ENCODE measurements around the gene NINL. TPM values are rescaled to one million over a fixed set of nuclear protein-coding genes. Genes with fewer than 3 reads are reported as not detected.

The NINL gene
- total RNA-seq, 4 donors from 2014 or later: 2.5 to 11.6 (median 4.7) TPM

DNA sequence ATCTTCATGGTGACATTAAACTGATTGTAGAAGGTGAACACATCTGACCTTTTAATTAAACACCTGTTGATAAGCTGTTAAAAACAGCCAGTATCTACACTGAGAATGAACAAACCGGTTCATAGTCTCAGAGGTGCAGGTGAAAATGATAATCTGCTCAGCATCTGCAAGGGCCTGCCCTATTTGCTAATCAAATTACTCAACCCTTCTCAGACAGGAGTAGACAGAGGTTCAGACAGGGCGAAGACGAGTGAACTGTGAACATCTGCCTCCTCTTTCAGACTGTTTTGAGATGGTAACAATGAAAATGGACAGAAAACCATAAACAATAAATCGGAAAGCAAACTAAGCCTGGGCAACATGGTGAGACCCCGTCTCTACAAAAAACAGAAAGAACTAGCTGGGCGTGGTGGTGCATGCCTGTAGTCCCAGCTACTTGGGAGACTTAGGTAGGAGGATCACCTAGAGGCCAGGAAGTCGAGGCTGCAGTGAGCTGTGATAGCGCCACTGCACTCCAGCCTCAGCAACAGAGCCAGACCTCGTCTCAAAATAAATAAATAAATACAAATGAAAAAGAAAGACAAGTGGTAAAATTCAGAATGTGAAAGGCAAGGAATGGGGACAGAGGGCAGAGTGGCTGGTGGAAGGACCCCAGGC, 55.9 kb downstream of the NINL start:
- DNase-seq: no peak
- TF ChIP-seq, protein P1, sequence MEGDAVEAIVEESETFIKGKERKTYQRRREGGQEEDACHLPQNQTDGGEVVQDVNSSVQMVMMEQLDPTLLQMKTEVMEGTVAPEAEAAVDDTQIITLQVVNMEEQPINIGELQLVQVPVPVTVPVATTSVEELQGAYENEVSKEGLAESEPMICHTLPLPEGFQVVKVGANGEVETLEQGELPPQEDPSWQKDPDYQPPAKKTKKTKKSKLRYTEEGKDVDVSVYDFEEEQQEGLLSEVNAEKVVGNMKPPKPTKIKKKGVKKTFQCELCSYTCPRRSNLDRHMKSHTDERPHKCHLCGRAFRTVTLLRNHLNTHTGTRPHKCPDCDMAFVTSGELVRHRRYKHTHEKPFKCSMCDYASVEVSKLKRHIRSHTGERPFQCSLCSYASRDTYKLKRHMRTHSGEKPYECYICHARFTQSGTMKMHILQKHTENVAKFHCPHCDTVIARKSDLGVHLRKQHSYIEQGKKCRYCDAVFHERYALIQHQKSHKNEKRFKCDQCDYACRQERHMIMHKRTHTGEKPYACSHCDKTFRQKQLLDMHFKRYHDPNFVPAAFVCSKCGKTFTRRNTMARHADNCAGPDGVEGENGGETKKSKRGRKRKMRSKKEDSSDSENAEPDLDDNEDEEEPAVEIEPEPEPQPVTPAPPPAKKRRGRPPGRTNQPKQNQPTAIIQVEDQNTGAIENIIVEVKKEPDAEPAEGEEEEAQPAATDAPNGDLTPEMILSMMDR (IDR thresholded peaks at IDR 0.05): no peak
- no peak for TF ChIP-seq POLR2A (IDR thresholded peaks at IDR 0.05)
- intact Hi-C loops (cut with DNase I): no loop called here
- WGBS, 2 donors: 81 to 82% methylated on average over 9 of the region's 9 CpGs
- no peak overlapping the region for H3K27ac ChIP-seq
- H3K9me3 ChIP-seq: no peaks in the 10 kb centered on the region
- H3K4me1 ChIP-seq: peaks cover 0 to 25% (median 0%) of the 10 kb centered on the region in 3 donors
- H3K36me3 ChIP-seq: peaks cover 0 to 7% (median 0%) of the 10 kb centered on the region in 3 donors
- no peaks in the 10 kb centered on the region for H3K27me3 ChIP-seq
- no peak overlapping the region for H3K4me3 ChIP-seq

DNA sequence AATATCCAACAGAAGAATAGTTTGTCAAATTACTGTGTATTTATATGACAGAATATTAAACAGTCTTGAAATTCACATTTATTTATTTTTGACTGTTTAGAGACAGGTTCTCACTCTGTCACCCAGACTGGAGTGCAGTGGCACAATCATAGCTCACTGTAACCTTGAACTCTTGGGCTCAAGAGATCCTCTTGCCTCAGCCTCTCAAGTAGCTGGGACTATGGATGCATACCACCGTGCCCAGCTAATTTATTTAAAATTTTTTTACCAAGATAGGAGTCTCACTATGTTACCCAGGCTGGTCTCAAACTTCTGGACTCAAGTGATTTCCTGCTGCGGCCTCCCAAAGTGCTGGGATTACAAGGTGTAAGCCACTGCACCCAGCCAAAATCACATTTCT, 57.4 kb downstream of the NINL start:
- Histone ChIP-seq H3K36me3 (peaks cover 0 to 21% (median 0%) of the 10 kb centered on the region in 3 donors), H3K27me3 (no peaks in the 10 kb centered on the region), H3K4me3 (no peak overlapping the region), H3K27ac (no peak overlapping the region), H3K4me1 (peaks cover 0 to 14% (median 0%) of the 10 kb centered on the region in 3 donors), H3K9me3 (no peaks in the 10 kb centered on the region)
- TF ChIP-seq POLR2A (IDR thresholded peaks at IDR 0.05): no peak
- TF ChIP-seq, protein P1 (IDR thresholded peaks at IDR 0.05): no peak
- no peak for DNase-seq
- intact Hi-C loops (cut with DNase I): no loop called here
- 81 to 89% methylated on average over 2 of the region's 2 CpGs for WGBS, 2 donors

DNA sequence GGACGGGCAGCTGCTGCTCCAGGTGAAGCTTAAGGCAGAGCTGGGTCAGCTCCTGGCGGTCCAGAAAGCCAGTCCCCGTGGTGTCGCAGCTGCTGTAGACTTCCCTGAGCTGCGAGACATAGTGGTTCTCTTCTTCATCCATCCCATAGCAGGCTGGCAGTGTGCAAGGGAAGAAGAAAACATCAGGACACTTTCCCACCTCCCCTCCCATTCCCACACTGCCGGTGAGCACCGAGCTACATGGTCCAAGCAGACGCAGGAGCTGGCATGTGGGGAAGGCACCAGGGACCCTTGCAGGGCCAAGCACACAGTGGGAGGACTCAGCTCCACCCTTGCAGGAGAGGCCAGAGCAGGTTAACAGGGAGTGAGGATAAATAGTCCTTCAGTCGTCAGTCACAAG, 58.9 kb downstream of the NINL start:
- Histone ChIP-seq H3K27me3 (no peaks in the 10 kb centered on the region), H3K36me3 (peaks cover 0 to 27% (median 0%) of the 10 kb centered on the region in 3 donors), H3K27ac (peak overlapping the region in 1 of 4 donors; percentile 30), H3K4me1 (no peaks in the 10 kb centered on the region), H3K4me3 (no peak overlapping the region), H3K9me3 (no peaks in the 10 kb centered on the region)
- DNase-seq: no peak
- intact Hi-C loops (cut with DNase I): no loop called here
- WGBS, 2 donors: 84 to 90% methylated on average over 2 to 6 of the region's 9 CpGs
- no peak for TF ChIP-seq POLR2A (IDR thresholded peaks at IDR 0.05)
- TF ChIP-seq, protein P1 (IDR thresholded peaks at IDR 0.05): no peak

DNA sequence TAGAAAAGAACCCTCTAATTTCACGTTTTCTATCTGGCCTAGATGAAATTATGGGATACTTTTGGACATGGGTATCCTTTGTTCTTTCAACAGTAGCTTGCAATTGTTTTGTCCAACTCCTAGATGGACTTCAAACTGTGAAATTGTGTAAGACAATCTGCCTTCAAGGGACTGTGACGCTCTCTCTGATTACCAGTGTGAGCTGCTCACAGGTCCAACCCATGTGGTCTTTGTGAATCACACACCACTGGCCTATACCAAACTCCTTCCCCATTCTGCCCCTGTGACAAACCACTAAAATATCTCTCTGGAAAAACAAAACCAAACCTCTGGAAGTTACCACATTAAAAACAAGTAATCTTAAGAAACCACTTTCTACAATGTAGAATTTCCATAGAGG, 59.5 kb downstream of the NINL start:
- Histone ChIP-seq H3K27ac (peak overlapping the region in 1 of 4 donors; percentile 34), H3K27me3 (no peaks in the 10 kb centered on the region), H3K4me1 (no peaks in the 10 kb centered on the region), H3K9me3 (no peaks in the 10 kb centered on the region), H3K36me3 (peaks cover 0 to 27% (median 0%) of the 10 kb centered on the region in 3 donors), H3K4me3 (no peak overlapping the region)
- TF ChIP-seq, protein P1 (IDR thresholded peaks at IDR 0.05): no peak
- no peak for TF ChIP-seq POLR2A (IDR thresholded peaks at IDR 0.05)
- no peak for DNase-seq
- intact Hi-C loops (cut with DNase I): no loop called here
- WGBS, 2 donors: 73% methylated on average over 2 of the region's 2 CpGs

DNA sequence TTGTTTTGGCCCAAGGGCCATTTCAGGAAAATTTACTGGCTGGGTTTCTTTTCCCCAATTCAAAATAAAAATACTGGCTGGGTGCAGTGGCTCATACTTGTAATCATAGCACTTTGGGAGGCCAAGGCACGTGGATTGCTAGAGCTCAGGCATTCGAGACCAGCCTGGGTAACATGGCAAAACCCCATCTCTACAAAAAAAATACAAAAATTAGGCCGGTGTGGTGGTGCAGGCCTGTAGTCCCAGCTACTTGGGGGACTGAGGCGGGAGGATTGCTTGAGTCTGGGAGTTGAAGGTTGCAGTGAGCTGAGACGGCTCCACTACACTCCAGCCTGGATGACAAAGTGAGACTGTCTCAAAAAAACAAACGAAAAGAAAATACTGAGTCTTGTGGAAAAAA, 60.0 kb downstream of the NINL start:
- H3K27ac ChIP-seq: peak overlapping the region in 1 of 4 donors; percentile 34

More for the DNA sequence above, 60.0 kb downstream of the NINL start:
- WGBS, 2 donors: 83 to 86% methylated on average over 6 of the region's 6 CpGs
- no peak for DNase-seq
- no peaks in the 10 kb centered on the region for H3K4me1 ChIP-seq
- peaks cover 0 to 31% (median 0%) of the 10 kb centered on the region in 3 donors for H3K36me3 ChIP-seq
- H3K4me3 ChIP-seq: no peak overlapping the region
- no peaks in the 10 kb centered on the region for H3K27me3 ChIP-seq
- no peaks in the 10 kb centered on the region for H3K9me3 ChIP-seq
- intact Hi-C loops (cut with DNase I): no loop called here
- TF ChIP-seq, protein P1 (IDR thresholded peaks at IDR 0.05): no peak
- TF ChIP-seq POLR2A (IDR thresholded peaks at IDR 0.05): no peak
